Upper lobe of left lung (tissue), 4 donors: ENCODE data around the gene TAF6.
"Not testable (repeated sequence)": the region's sequence is repeated elsewhere in the genome, so short reads cannot be mapped to it uniquely, and the experiment has no call there.

Source experiments
- EP300 ChIP-seq, 4 donors: sonication (generic); formaldehyde crosslinking; IDR thresholded peaks; one replicate each; pipeline ENCODE4 v1.5.1; 2017; ENCODE audit warnings: antibody characterized with exemption in 4 of 4, control low read depth in 2 of 4
- POLR2A ChIP-seq, 4 donors: fragments of 450-650 bp; IDR thresholded peaks; one replicate each; pipeline ENCODE4 v1.5.1; 2016 to 2017; ENCODE audit warnings: antibody characterized with exemption in 4 of 4, mild to moderate bottlenecking in 2 of 4
- POLR2AphosphoS5 ChIP-seq, 2 donors: sonication (generic); formaldehyde crosslinking; IDR thresholded peaks; one replicate each; pipeline ENCODE4 v1.5.1; 2017; ENCODE audit warnings: antibody characterized with exemption in 2 of 2
- TF ChIP-seq, protein P1 (sequence below), 6 experiments: fragments of 450-650 bp in 4 of 6; fragments of 200-600 bp in 2 of 6; sonication (generic) in 2 of 6; IDR thresholded peaks; one replicate each; pipeline ENCODE4 v1.5.1; 2016 to 2019; ENCODE audit warnings: antibody characterized with exemption in 6 of 6

DNA sequence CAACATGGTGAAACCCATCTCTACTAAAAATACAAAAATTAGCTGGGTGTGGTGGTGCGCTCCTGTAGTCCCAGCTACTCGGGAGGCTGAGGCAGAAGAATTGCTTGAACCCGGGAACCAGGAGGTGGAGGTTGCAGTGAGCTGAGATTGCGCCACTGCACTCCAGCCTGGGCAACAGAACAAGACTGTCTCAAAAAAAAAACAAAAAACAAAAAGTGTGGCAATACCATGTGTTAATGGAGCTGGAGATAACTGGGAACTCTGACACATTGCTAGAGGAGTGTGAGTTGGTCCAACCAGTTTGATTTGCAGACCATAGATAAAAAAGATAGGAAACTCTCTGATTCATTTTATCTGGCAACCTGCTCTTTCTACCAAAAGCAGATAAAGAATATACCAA, 27.2 kb upstream of the TAF6 start:
- TF ChIP-seq, protein P1, sequence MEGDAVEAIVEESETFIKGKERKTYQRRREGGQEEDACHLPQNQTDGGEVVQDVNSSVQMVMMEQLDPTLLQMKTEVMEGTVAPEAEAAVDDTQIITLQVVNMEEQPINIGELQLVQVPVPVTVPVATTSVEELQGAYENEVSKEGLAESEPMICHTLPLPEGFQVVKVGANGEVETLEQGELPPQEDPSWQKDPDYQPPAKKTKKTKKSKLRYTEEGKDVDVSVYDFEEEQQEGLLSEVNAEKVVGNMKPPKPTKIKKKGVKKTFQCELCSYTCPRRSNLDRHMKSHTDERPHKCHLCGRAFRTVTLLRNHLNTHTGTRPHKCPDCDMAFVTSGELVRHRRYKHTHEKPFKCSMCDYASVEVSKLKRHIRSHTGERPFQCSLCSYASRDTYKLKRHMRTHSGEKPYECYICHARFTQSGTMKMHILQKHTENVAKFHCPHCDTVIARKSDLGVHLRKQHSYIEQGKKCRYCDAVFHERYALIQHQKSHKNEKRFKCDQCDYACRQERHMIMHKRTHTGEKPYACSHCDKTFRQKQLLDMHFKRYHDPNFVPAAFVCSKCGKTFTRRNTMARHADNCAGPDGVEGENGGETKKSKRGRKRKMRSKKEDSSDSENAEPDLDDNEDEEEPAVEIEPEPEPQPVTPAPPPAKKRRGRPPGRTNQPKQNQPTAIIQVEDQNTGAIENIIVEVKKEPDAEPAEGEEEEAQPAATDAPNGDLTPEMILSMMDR (IDR thresholded peaks at IDR 0.05): not testable (repeated sequence)
- not testable (repeated sequence) for TF ChIP-seq POLR2A, POLR2AphosphoS5, EP300 (IDR thresholded peaks at IDR 0.05)
